ENCODE measurements around the gene PRPH.
A peak's percentile ranks its signal among the peaks of the same experiment; 100 is the strongest.
"Not testable (repeated sequence)": the region's sequence is repeated elsewhere in the genome, so short reads cannot be mapped to it uniquely, and the experiment has no call there.

The PRPH gene

DNA sequence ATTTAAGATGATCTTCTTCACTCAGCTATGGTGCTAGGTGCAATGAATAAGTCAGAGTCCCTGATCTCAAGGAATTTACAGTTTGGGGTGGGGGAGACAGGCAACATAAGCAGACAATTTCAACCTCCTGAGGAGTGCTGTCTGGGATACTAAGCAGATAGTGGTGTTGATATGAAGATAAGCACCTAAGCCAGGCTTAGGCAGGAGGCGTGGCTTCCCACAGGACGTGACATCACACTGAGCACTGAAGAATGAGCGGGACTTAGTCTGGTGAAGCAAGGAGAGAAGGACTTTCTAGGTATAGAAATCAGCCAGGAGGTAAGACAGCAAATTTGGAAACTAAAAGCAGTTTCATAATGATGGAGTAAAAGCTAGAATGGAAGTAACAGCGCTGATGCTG lies 6.8 kb downstream of the PRPH start:
- DNase-seq (ENCODE audit: low read depth in 2 of 2), result no peak

GRCh38 chr12:49304161-49304560 lies 9.2 kb downstream of the PRPH start:
- no peak for DNase-seq (ENCODE audit: low read depth in 2 of 2)

GRCh38 chr12:49305762-49306510 lies 11.0 kb downstream of the PRPH start:
- no peak for DNase-seq (ENCODE audit: low read depth in 2 of 2)

GRCh38 chr12:49309386-49309785 lies 14.4 kb downstream of the PRPH start:
- no peak for DNase-seq (ENCODE audit: low read depth in 2 of 2)

- DNase-seq (ENCODE audit: low read depth in 2 of 2), result not testable (repeated sequence)
These were observed 15.6 kb downstream of the PRPH start for GRCh38 chr12:49310451-49311000.

GRCh38 chr12:49314811-49315210 lies 19.9 kb downstream of the PRPH start:
- DNase-seq (ENCODE audit: low read depth in 2 of 2), result no peak

DNA sequence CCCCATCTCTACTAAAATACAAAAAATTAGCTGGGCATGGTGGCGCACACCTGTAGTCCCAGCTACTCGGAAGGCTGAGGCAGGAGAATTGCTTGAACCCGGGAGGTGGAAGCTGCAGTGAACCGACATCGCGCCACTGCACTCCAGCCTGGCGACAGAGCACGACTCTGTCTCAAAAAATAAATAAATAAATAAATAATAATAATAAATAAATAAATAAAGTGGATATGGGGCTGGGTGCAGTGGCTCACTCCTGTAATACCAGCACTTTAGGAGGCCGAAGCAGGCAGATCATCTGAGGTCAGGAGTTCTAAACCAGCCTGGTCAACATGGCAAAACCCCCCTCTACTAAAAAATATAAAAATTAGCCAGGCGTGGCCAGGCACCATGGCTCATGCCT lies 22.2 kb downstream of the PRPH start:
- not testable (repeated sequence) for DNase-seq (ENCODE audit: low read depth in 2 of 2)

DNA sequence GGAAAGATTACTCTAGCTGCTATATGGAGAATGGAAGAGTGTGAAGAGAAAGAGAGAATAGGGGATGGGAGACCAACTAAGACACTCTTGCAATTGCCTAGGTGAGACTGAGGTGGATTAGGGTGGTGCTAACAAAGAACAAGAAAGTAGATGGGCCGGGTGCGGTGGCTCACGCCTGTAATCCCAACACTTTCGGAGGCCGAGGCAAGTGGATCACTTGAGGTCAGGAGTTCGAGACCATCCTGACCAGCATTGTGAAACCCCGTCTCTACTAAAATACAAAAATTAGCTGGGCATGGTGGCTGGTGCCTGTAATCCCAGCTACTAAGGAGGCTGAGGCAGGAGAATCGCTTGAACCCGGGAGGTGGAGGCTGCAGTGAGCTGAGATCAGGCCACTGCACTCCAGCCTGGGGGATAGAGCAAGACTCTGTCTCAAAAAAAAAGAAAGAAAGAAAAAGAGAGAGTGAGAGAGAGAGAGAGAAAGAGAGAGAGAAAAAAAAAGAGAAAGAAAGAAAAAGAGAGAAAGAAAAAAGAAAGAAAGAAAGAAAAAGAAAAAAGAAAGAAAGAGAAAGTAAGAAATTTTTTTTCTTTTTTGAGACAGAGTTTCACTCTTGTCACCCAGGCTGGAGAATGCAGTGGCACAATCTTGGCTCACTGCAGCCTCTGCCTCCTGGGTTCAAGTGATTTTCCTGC lies 25.6 kb downstream of the PRPH start:
- DNase-seq (ENCODE audit: low read depth in 2 of 2), result not testable (repeated sequence)

GRCh38 chr12:49322367-49322707 lies 27.4 kb downstream of the PRPH start:
- DNase-seq (ENCODE audit: low read depth in 2 of 2), result no peak

- DNase-seq (ENCODE audit: low read depth in 2 of 2), result peak; percentile 94 to 96
These were observed 28.0 kb downstream of the PRPH start, which contains the start of gene TROAP for GRCh38 chr12:49322708-49323523. Gene TROAP (plus strand): TSS chr12:49323255. CDS start chr12:49323609, 354 bp downstream.

- DNase-seq (ENCODE audit: low read depth in 2 of 2), result no peak
These were observed 28.7 kb downstream of the PRPH start for GRCh38 chr12:49323524-49324097.

DNA sequence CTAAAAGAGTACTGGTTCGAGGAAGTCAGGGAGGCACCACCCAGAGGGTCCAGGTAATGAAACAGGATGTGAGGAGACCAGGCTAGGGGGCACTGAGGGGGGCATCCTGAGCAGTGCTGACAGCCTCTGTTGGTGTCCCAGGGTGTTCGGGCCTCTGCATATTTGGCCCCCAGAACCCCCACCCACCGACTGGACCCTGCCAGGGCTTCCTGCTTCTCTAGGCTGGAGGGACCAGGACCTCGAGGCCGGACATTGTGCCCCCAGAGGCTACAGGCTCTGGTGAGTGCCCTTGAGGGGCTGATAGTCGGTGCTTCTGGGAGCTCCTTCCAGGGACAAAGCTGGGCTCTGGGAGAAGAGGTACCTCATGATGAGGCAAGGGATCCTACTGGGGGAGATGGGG lies 30.7 kb downstream of the PRPH start:
- DNase-seq (ENCODE audit: low read depth in 2 of 2), result no peak

GRCh38 chr12:49327368-49327767 lies 32.4 kb downstream of the PRPH start:
- no peak for DNase-seq (ENCODE audit: low read depth in 2 of 2)

DNA sequence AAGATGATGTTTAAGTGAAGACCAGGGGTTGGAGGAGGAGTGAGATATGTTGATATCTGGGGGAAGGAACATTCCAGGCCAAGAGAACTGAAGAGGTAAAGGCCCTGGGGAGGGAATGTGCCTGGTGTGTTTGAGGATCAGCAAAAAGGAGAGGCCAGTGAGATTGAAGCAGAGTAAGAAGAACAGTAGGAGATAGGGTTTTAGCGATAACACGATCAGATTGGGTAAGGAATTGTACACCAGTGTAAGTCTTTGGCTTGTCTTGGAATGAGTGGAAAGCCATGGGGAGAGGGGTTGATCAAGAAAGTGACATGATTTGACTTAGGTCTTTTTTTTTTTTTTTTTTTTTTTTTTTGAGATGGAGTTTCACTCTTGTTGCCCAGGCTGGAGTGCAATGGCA lies 32.9 kb downstream of the PRPH start:
- no peak for DNase-seq (ENCODE audit: low read depth in 2 of 2)

- DNase-seq (ENCODE audit: low read depth in 2 of 2), result no peak
These were observed 33.9 kb downstream of the PRPH start for GRCh38 chr12:49328816-49329215.

GRCh38 chr12:49330032-49330619 lies 35.2 kb downstream of the PRPH start:
- no peak for DNase-seq (ENCODE audit: low read depth in 2 of 2)

DNA sequence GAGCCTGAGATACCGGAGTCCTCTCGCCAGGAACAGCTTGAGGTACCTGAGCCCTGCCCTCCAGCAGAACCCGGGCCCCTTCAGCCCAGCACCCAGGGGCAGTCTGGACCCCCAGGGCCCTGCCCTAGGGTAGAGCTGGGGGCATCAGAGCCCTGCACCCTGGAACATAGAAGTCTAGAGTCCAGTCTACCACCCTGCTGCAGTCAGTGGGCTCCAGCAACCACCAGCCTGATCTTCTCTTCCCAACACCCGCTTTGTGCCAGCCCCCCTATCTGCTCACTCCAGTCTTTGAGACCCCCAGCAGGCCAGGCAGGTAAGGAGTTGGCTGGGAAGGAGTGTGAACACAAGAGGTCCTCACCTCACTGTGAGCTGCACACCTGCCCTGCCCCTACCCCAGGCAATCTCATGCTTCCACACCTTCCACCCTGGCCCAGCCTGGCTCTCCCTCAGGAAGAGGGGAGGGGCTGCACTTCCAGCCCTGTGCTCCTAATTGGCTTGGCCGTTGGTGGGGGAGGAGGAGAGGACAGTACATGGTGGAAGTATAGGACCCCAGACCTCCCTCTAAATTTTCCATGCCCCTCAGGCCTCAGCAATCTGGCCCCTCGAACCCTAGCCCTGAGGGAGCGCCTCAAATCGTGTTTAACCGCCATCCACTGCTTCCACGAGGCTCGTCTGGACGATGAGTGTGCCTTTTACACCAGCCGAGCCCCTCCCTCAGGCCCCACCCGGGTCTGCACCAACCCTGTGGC lies 35.9 kb downstream of the PRPH start:
- DNase-seq (ENCODE audit: low read depth in 2 of 2), result no peak

GRCh38 chr12:49331380-49332222 lies 36.7 kb downstream of the PRPH start:
- DNase-seq (ENCODE audit: low read depth in 2 of 2), result no peak

DNA sequence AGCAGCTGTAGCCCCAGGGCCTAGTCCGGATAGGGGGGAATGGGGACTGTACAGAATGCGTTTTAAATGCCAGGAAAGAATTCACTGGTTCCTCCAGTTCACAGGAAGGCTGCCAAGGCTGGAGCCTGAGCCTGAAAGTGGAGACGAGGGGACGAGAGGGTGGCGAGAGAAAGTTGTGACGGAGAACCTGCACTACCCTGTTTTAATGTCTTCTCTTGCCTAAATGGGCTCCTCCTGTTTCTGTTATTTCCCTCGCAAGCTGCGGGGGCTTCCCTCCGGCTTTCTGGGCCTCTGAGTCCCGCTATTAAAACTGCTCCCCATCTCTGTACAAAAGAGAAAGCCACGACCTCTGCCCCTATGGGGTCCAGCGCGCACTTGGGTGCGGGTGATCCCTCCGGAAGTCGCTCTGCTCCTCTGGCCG lies 37.5 kb downstream of the PRPH start:
- DNase-seq (ENCODE audit: low read depth in 2 of 2), result no peak

- no peak for DNase-seq (ENCODE audit: low read depth in 2 of 2)
These were observed 38.0 kb downstream of the PRPH start for GRCh38 chr12:49332891-49333371.

Data from stimulated activated CD8-positive, alpha-beta memory T cell treated with anti-CD3 and anti-CD28 coated beads, Interleukin-15, amount 100 ng/mL, for 48 hours (primary cell).